PC-9 (cell line): Measurements from ENCODE around the gene FEV. TPM values are rescaled to one million over a fixed set of nuclear protein-coding genes. Genes with fewer than 3 reads are reported as not detected.

Experiments
- BruUV-seq: library from RNA; stranded (reverse); fragments of 400-500 nt; replicated peaks from 2 replicates; lab custom pipeline; 2021; lab: Mats Ljungman, UMichigan
- CTCF ChIA-PET: fragments of 300-600 bp; sonication (Branson Sonifier 250); formaldehyde crosslinking; loops from one replicate; lab custom pipeline; 2022; ENCODE audit warnings: antibody characterized with exemption; lab: Charles Lee
- POLR2A ChIA-PET: fragments of 300-600 bp; sonication (Branson Sonifier 250); formaldehyde crosslinking; loops from one replicate; lab custom pipeline; 2022; ENCODE audit warnings: antibody characterized with exemption; ENCODE audit not compliant: unreplicated experiment; lab: Charles Lee
- DNase-seq, 2 experiments: peaks; one replicate each; pipeline versions ENCODE4 v3.0.0 to v3.0.0-alpha.2; 2015 to 2022; ENCODE audit warnings: mixed read lengths in 1 of 2
- H2AFZ ChIP-seq: fragments of 200-600 bp; sonication (generic); 2 replicates; pipeline ENCODE4 v1.8.1; 2017; ENCODE audit warnings: antibody characterized with exemption
- H3F3A ChIP-seq: fragments of 200-600 bp; sonication (generic); 2 replicates; pipeline ENCODE4 v1.8.1; 2017; ENCODE audit warnings: antibody characterized with exemption, mild to moderate bottlenecking, low read depth; ENCODE audit not compliant: insufficient read depth
- H3K27ac ChIP-seq: fragments of 200-600 bp; sonication (generic); 2 replicates; pipeline ENCODE4 v1.6.1; 2016; ENCODE audit warnings: mixed run types
- H3K27me3 ChIP-seq: fragments of 200-600 bp; sonication (generic); 2 replicates; pipeline ENCODE4 v1.6.1; 2016; ENCODE audit warnings: low read depth, mixed run types; ENCODE audit not compliant: insufficient read depth
- H3K36me3 ChIP-seq: fragments of 200-600 bp; sonication (generic); 2 replicates; pipeline ENCODE4 v1.6.1; 2016; ENCODE audit warnings: low read depth, mixed run types
- H3K4me1 ChIP-seq: fragments of 200-600 bp; sonication (generic); replicated peaks from 2 replicates; pipeline ENCODE4 v1.6.1; 2016; ENCODE audit warnings: mixed run types; ENCODE audit not compliant: insufficient read depth
- H3K4me2 ChIP-seq: fragments of 200-600 bp; sonication (generic); 2 replicates; pipeline ENCODE4 v1.6.1; 2017; ENCODE audit warnings: mixed run types
- H3K4me3 ChIP-seq: fragments of 200-600 bp; sonication (generic); 2 replicates; pipeline ENCODE4 v1.6.1; 2016; ENCODE audit warnings: mixed run types
- H3K79me2 ChIP-seq: fragments of 200-600 bp; sonication (generic); 2 replicates; pipeline ENCODE4 v1.6.1; 2017; ENCODE audit warnings: low read depth, mixed run types
- H3K9me2 ChIP-seq: fragments of 200-600 bp; sonication (generic); 2 replicates; pipeline ENCODE4 v1.8.1; 2017; ENCODE audit warnings: mild to moderate bottlenecking; ENCODE audit not compliant: insufficient read depth
- H3K9me3 ChIP-seq: fragments of 200-600 bp; sonication (generic); 2 replicates; pipeline ENCODE4 v1.8.1; 2016; ENCODE audit warnings: low read depth; ENCODE audit not compliant: insufficient read depth
- H4K20me1 ChIP-seq: fragments of 200-600 bp; sonication (generic); 2 replicates; pipeline ENCODE4 v1.8.1; 2017; ENCODE audit not compliant: insufficient read depth
- CTCF ChIP-seq: fragments of 200-600 bp; sonication (generic); conservative IDR thresholded peaks from 2 replicates; pipeline ENCODE4 v1.6.1; 2017; ENCODE audit warnings: mixed run types, antibody characterized with exemption, mild to moderate bottlenecking, moderate library complexity
- EZH2 ChIP-seq: fragments of 200-600 bp; sonication (generic); IDR thresholded peaks from 2 replicates; pipeline ENCODE4 v1.8.0; 2017; ENCODE audit warnings: antibody characterized with exemption, low read depth
- intact Hi-C: fragments of 100-400 bp; cut with micrococcal nuclease; formaldehyde crosslinking; loops from one replicate; pipeline ENCODE4 v1.10.0; 2022; ENCODE audit not compliant: unreplicated experiment
- total RNA-seq: library from RNA; stranded (reverse); gene quantifications from 2 replicates; pipeline ENCODE4 v1.2.3, GENCODE V29; 2021

Gene FEV
- total RNA-seq, 1 experiment from 2014 or later: not detected

DNA sequence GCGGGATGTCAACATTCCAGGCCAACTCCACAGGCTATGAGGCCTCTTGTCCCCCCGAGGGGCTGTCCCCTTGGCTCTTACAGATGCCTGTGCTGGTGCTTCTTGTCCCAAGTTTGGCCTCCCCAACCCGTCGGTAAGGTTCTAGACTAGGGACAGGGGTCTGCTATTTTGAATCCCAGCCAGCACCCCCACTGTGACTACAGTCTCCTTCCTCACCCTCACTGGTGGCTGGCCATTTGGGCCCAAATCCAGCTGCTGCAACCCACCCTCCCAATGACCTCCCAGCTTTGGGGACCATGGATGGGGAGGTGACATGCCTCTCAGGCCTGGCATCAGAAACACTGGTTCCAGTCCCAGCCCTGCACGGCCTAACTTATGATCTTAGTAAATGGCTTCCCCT is 37.6 kb upstream of the FEV start:
- CTCF ChIA-PET: no interaction called here
- Histone ChIP-seq H2AFZ (no peak overlapping the region), H4K20me1 (no peaks in the 10 kb centered on the region), H3K36me3 (no peaks in the 10 kb centered on the region), H3K4me1 (no peaks in the 10 kb centered on the region), H3K27ac (no peak overlapping the region), H3K4me3 (no peak overlapping the region), H3K27me3 (peaks cover 64% of the 10 kb centered on the region), H3K4me2 (no peak overlapping the region), H3K9me3 (no peaks in the 10 kb centered on the region), H3K79me2 (no peaks in the 10 kb centered on the region), H3F3A (no peaks in the 10 kb centered on the region), H3K9me2 (no peaks in the 10 kb centered on the region)
- intact Hi-C loops: no loop called here
- BruUV-seq: no TSS peak
- DNase-seq: no peak
- TF ChIP-seq CTCF: no peak
- TF ChIP-seq EZH2: no peak
- POLR2A ChIA-PET: no interaction called here

- intact Hi-C loops: no loop called here
- H3K27me3 ChIP-seq: peaks cover 64% of the 10 kb centered on the region
- ChIA-PET CTCF (no interaction called here), POLR2A (no interaction called here)
- no peaks in the 10 kb centered on the region for H4K20me1 ChIP-seq
- H3F3A ChIP-seq: no peaks in the 10 kb centered on the region
- no peaks in the 10 kb centered on the region for H3K36me3 ChIP-seq
- H2AFZ ChIP-seq: no peak overlapping the region
- no peaks in the 10 kb centered on the region for H3K79me2 ChIP-seq
- DNase-seq: no peak
- no peaks in the 10 kb centered on the region for H3K4me1 ChIP-seq
- H3K27ac ChIP-seq: no peak overlapping the region
- H3K4me2 ChIP-seq: no peak overlapping the region
- H3K4me3 ChIP-seq: no peak overlapping the region
- no peaks in the 10 kb centered on the region for H3K9me3 ChIP-seq
- TF ChIP-seq EZH2 (no peak), CTCF (no peak)
- no peaks in the 10 kb centered on the region for H3K9me2 ChIP-seq
- BruUV-seq: no TSS peak
Observed at GRCh38 chr2:219022041-219022440, 37.1 kb upstream of the FEV start.

- no peaks in the 10 kb centered on the region for H3K9me2 ChIP-seq
- H2AFZ ChIP-seq: no peak overlapping the region
- H3K79me2 ChIP-seq: no peaks in the 10 kb centered on the region
- intact Hi-C loops: no loop called here
- H3F3A ChIP-seq: no peaks in the 10 kb centered on the region
- CTCF ChIA-PET: no interaction called here
- H3K27ac ChIP-seq: no peak overlapping the region
- POLR2A ChIA-PET: no interaction called here
- H3K36me3 ChIP-seq: no peaks in the 10 kb centered on the region
- TF ChIP-seq CTCF (no peak), EZH2 (no peak)
- H3K4me1 ChIP-seq: no peaks in the 10 kb centered on the region
- BruUV-seq: no TSS peak
- peaks cover 64% of the 10 kb centered on the region for H3K27me3 ChIP-seq
- no peak overlapping the region for H3K4me2 ChIP-seq
- no peaks in the 10 kb centered on the region for H3K9me3 ChIP-seq
- no peak for DNase-seq
- H4K20me1 ChIP-seq: no peaks in the 10 kb centered on the region
- H3K4me3 ChIP-seq: no peak overlapping the region
Observed at GRCh38 chr2:219021591-219021990, 36.6 kb upstream of the FEV start.
